GM19463 (cell line): Measurements from ENCODE around the gene TAF1C.

Experiments
- ATAC-seq: cut with Tn5 transposase; IDR thresholded peaks from one replicate; pipeline ENCODE4 v1.9.1; 2021; ENCODE audit warnings: mild to moderate bottlenecking, moderate library complexity; ENCODE audit not compliant: unreplicated experiment

TAF1C gene

DNA sequence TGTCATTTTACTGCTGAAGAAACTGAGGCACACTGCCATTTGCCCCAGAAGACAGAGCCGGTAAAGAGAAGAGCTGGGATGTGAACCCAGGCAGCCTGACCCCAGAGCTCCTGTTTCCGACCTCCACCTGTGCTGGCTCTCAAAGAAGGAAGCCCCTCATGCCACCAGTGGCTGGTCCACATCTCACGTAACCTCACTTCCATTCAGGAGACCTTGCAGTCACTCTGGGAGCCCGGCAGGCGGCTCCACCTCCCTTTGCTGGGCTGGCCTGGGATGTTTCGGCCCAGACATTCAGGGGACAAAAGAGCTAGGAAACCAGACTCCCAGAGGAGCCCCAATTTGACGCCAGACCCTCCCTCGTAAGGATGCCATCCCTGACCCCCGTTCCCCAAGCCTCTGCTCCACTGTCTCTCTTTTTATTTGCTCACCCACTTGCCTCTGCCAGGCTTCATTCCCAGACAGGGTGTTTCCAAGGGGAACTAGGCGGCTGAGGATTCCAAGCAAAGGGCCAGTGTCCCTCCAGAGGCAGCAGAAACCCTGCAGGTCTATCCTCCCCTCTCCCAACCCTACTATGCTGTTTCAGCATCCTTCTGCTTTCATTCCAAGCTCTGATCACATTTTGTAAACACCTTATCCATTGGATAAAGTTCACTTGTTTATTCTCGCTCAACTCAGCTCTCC is 2.8 kb downstream of the TAF1C start:
- ATAC-seq = no peak

DNA sequence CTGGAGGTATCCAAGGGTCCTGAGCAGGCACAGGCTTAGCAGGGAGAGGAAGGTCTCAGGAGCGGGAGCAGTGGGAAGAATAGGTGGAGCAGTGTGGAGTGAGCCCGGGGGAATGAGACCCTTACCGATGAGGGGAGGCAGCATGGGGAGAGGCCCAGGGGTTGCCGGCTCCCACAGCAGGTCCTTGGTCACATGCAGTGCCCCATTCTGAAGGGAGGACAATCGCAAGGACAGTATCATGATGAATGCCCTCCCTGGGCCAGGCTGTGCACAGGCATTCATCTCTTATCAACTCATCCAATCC is 3.3 kb downstream of the TAF1C start:
- no peak for ATAC-seq

GRCh38 chr16:84182680-84183571 is 3.9 kb downstream of the TAF1C start:
- ATAC-seq = no peak

- ATAC-seq = no peak
Observed at GRCh38 chr16:84182104-84182503, 4.8 kb downstream of the TAF1C start.

DNA sequence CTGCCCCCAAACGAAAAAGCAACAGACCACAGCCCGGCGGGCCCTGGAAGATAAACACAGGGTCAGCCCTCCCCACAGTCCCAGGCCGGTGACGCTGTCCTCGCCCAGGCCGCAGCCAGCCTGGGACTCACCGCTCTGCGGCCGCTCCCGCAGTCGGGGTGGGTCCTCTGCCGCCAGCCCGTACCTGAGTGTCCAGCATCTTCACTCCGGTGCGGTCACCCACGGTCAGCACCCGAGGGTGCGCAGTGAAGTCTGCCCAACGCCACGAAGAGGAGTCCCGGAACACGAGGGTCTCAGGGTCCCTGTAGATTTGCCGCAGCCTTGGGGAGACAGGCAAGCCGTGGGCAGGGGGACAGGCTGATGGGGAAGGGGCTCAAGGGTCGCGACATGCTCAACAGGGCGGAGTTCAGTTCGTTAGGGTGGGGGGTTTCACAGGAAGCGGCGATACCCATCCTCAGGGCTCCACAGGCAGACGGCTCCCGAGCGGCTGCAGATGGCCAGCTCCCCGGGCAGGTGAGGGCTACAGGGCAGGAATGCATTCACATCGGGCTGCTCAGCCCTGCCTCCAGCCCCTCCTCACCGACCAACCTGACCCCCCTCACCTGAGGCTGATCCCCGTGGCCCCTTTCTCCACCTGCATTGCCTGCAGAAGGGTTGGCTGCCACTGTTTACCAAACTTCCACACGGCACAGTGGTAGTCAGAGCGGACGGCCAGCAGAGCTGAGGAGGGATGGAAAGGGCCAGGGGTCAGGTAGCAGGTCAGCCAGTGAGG is 5.5 kb downstream of the TAF1C start:
- no peak for ATAC-seq

DNA sequence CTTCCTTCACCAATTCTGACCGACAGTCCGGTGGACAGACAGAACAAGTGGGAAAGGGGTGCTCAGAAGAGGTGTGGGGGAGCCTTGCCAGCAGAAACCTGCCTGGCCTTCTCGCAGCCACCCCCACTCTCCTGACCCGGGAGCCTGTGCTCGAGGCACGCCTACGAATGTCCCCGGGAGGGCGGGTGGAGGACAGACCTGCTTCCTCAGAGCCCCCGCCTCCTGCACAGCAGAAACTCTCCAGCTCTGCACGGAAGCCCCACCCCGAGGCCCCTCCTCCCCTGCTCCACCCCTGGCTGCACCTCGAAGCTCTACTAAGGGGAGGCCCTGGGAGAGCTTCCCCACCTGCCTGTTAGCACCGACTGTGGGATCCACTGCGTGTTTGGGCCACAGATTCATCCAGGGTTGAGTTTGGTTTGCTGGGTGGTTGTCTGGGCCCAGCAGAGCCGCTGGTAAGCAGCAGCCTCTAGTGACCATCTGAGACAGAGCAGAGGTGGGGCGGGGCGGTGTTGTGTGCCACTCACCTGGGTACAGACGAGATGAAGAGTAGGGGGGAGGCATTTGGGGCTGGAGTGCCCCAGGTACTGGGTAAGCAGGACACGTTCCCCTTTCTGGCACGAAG is 6.2 kb downstream of the TAF1C start:
- no peak for ATAC-seq

DNA sequence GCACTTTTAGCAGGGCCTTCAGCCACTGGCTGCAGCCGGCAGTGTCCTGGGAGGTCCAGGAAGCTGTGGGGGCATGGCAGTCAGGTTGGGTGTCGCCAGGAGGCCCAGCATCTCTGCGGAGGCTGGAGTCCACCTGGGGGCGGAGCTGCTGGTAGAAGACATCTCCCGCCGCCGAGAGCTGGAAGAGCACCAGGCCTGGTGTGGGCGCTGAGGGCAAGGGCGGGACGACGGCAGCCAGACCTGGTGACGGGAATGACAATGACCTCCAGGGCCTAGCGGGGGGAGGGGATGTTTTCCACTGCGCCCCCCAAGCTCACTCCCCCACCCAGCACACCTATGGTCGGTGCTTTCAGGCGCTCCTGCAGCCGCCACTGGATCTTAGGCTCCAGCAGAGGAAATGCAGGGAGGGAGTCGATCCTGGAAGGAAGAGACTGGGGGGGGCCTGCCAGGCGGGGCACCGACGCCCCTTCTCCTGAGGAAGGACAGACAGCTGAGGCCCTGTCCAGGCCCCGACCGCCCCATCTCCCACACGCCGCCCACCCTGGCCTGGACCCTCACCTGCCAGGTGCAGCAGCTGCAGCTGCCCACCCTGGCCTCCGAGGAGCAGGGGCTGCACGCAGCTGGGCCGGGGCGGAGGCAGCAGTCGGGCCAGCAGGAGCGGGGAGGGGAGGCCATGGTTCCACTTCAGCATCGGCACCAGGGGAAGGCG is 7.1 kb downstream of the TAF1C start:
- ATAC-seq = no peak

DNA sequence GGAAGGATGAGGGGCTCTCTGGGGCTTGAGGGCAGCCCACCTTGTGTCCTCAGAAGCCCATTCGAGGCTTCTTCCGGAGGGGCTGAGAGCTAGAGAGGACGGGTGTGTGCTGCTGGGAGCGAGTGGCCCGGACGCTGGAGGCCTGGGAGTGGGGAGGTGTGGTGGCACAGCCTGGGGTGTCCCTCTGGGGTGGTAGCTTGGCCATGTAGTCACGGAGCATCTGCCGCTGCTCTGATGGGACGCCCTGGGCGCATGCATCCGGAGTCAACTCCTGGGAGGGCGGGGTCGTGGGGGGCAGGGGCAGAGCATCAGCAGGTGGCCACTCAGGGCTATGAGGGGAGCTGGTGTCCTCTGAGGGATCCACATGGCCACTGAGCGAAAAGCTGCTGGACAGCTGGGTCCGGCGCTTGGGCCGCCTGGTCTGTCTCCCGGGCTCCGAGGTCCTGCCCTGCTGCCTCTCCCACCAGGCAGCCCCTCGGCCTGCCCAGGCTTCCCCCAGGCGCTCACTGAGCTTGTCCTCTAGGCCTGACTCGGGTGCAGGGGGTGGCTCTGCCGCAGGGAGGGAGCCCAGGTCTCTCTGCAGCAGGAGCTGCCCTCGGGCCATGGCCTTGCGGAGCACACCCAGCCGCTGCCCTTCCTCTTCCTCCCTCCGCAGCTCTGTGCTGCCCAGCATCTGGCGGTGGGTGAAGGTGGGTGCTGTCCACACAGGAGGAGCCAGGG is 7.8 kb downstream of the TAF1C start:
- ATAC-seq = no peak

DNA sequence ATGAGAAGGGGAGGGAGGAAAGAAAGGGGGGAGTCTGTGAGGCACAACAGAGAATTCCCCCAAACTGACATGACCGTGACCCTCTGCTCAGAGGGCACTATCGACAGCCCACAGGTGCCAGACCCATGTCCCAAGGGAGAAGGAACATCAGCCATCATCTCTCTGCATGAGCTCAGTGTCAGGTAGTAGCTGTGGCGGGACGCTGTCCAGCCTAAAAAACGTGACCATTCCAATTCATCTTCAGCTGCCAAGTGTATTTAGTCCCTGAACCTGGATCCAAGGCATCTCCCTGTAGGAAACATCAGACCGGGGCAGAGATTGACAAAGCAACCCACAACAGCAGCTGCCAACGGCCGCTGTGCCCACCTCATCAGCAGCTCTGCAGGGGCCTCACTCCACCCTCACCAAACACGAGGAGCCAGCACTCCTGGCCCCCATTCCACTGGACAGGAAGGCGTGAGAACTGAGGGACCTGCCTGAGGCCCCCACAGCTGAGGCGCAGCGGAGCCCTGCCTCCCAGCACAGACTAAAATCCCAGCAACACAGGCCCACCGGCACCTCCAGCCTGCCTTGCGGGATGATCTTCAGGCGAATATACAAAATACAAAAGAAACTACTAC is 8.6 kb downstream of the TAF1C start:
- ATAC-seq = no peak

DNA sequence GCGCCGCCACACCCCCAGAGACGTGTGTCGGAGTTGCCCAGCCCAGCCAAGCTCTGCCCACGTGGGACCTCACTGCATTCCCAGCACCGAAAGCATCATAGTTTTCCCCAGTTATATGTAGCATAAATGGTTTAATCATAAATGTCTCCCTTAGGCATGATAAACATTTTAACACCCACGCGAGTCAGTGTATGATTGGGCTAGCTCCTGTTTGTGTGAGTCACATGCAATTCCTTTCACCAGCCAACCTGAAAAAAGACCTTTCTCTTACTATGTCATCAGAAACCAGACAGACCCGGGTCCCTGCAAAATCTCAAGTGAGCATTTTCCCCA is 9.2 kb downstream of the TAF1C start:
- ATAC-seq = no peak

- ATAC-seq = no peak
Observed at GRCh38 chr16:84176192-84177053, 10.4 kb downstream of the TAF1C start.

DNA sequence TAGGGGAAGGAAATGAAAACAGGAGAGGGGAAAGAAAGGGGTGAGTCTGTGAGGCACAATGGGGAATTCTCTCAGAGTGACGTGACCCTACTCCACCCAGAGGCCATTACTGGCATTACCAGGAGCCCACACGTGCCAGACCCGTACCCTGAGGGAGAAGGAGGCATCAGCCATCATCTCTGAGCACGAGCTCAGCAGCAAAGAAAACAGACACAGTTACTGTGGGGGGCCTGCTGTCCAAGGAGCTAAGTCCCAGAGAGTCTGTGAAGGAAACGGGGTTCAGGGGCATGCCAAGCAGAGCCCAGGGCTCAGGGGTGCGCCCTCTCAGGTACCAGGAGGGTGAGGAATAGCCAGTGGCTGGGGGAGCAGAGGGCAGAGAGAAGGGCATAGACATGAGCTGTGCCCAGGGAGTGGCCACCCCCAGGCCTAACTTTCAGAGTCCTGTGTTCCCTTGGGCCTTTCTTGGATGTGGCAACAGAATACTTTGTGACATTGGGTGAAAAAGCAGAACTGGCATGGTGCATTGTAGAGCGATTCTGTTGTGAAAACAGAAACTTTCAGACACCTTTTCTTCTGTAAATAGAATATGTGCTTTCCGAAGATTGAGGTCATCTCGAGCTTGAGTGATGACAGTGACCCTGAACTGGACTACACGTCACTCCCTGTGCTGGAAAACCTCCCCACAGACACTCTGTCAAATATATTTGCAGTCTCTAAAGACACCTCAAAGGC is 11.3 kb downstream of the TAF1C start:
- peak; percentile 93 for ATAC-seq

DNA sequence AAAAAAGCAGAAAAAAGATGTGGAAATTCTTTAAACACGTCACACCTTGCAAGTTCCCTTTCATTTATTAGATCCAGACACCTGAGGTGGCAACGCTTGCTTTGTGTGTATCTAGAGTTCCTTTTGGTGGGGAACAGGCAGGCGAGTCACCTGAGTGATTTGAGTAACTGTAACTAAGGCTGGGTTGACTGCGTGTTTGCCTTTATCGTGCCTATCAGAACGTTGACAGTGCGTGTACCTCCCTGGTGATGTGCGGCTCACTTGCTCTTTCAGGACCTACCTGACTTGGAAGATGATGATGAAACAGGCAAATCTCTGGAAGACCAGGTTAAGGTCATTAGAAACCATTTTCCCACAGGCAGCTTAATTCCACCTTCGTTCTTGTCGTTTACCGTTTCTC is 12.5 kb downstream of the TAF1C start:
- ATAC-seq = no peak

- ATAC-seq = no peak
Observed at GRCh38 chr16:84169765-84170310, 17.0 kb downstream of the TAF1C start.

GRCh38 chr16:84166796-84167695 is 19.8 kb downstream of the TAF1C start:
- ATAC-seq = no peak

DNA sequence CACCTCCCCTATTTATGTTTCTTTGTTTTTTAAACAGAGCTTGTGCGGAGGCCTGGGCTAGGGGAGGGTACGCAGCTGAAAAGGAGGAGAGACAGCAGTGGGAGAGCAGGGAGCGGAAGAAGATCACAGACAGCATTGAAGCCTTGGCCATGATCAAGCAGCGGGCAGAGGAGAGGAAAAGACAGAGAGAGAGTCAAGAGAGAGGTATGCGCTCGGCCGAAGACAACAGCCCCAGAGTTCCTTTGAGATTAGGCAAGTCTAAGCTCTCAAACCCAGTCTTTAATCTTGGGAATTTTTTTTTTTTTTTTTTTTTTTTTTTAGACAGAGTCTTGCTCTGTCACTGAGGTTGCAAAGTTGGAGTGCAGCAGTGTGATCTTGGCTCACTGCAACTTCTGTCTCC is 21.1 kb downstream of the TAF1C start:
- no peak for ATAC-seq

GRCh38 chr16:84161801-84162200 is 25.1 kb downstream of the TAF1C start:
- ATAC-seq = no peak
